HG02588 (cell line): ENCODE measurements around the gene TMEM87A.
"Not testable (repeated sequence)": the region's sequence is repeated elsewhere in the genome, so short reads cannot be mapped to it uniquely, and the experiment has no call there.

Experiments
- ATAC-seq: cut with Tn5 transposase; IDR thresholded peaks from one replicate; pipeline ENCODE4 v1.9.1; 2021; ENCODE audit warnings: mild to moderate bottlenecking, moderate library complexity; ENCODE audit not compliant: unreplicated experiment

Gene TMEM87A, protein sequence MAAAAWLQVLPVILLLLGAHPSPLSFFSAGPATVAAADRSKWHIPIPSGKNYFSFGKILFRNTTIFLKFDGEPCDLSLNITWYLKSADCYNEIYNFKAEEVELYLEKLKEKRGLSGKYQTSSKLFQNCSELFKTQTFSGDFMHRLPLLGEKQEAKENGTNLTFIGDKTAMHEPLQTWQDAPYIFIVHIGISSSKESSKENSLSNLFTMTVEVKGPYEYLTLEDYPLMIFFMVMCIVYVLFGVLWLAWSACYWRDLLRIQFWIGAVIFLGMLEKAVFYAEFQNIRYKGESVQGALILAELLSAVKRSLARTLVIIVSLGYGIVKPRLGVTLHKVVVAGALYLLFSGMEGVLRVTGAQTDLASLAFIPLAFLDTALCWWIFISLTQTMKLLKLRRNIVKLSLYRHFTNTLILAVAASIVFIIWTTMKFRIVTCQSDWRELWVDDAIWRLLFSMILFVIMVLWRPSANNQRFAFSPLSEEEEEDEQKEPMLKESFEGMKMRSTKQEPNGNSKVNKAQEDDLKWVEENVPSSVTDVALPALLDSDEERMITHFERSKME

DNA sequence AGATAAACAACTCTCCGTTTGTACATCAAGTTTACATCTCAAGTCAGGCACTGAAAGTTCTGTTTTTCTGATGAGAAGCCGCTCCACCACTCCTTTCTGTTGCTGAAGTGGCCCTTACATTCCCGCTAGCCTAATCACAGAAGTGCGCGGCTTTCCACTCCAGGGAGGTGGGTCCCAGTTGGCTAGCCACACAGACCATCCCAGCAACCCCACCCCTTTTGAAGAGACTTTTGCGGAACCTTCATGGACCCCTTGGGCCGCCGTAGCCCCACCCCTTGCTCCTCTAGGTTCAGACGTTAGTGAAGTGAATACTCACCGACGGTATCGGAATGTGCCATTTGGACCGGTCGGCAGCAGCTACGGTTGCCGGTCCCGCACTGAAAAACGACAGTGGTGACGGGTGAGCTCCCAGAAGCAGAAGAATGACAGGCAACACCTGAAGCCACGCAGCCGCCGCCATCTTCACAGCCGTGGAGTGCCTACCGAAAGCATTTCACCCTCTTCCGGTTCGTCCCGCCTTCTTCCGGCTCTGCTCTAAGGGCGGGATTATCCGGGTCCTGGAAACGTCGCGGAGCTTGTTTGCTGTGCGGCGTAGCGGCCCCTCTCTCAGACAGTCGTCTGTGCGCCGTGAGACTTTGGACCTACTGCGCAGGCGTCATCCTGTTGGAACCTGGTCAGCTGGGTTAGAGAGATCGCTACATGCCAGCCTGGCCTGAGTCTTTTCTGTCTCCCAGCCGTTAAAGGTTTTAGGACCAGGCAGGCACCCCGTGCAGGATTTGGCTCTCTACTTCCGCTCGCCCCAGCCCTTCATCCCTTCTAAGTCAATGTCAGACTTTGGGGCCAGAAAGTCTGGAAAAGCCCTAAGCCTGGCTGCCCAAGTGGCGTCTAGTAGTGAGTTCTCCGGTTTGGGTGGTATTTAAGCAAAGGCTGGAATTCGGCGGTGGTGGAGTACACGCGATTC lies at the start of gene TMEM87A, which contains the start of gene GANC:
TSS of gene TMEM87A (minus strand) at position 495 of the 961 bp plus-strand sequence. CDS start at position 460, 35 bp downstream.
TSS of gene GANC (plus strand) at position 263 of the 961 bp plus-strand sequence. CDS start 1,281 bp downstream, outside the sequence.
- ATAC-seq = peak; percentile 92

DNA sequence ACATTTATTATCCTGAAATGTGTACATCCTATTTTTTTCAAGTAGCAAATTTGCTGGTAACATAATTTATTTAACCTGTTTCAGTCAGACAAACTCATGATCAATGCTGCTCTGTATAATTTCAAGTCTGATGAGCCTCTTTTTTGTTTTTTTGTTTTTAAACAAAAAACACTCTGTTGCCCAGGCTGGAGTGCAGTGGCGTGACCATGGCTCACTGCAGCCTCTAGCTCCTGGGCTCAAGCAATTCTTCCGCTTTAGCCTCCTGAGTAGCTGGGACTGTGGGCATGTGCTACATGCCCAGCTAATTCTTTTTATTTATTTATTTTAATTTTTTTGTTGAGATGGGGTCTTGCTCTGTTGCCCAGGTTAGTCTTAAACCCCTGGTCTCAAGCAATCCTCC lies 46.0 kb upstream of the TMEM87A start:
- ATAC-seq = no peak

DNA sequence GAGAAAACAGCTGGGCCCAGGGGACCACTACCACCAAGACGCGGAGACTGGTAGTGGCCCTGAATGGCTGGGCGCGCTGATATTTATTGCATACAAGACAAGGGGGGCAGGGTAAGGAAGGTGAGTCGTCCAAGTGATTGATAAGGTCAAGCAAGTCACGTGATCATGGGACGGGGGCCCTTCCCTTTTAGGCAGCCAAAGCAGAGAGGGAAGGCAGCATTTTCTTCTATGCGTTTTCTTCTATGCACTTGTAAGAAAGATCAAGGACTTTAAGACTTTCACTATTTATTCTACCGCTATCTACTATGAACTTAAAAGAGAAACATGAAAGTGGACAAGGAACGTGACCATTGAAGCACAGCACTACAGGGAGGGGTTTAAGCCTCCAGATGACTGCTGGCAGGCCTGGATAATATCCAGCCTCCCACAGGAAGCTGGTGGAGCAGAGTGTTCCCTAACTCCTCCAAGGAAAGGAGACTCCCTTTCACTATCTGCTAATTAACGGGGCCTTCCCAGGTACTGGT lies 43.1 kb upstream of the TMEM87A start:
- ATAC-seq = not testable (repeated sequence)

DNA sequence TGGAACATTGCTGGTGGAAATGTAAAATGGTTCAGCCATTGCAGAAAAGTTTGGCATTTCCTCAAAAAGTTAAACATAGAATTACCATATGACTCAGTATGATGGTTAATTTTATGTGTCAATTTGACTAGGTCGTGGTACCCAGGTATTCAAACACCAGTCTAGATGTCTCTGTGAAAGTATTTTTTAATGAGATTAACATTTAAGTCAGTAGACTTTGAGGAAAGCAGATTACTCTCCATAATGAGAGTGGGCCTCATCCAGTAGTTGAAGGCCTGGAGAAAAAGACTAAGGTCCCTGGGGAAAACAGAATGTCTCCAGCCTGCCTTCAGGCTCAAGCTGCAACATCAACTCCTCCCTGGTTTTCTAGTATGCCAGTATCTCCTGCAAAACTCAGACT lies 42.3 kb upstream of the TMEM87A start:
- no peak for ATAC-seq

DNA sequence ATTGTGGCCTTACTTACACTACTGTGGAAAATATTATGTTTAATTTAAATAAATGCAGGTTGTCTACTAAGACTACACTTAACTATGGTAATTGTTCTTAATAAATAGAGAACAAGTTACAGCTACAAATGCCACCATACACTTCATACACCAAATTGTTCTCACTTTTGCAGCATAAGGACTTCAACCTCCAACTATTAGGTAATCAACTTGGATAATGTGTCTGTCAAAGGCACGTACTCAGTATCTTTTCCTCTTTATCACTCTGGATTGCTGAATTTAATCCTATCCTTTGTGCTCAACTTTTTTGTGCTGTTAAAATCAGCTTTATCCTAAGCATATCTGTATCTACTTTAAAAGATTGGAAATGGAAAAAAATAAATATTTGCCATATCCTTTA lies 41.6 kb upstream of the TMEM87A start:
- ATAC-seq = no peak

DNA sequence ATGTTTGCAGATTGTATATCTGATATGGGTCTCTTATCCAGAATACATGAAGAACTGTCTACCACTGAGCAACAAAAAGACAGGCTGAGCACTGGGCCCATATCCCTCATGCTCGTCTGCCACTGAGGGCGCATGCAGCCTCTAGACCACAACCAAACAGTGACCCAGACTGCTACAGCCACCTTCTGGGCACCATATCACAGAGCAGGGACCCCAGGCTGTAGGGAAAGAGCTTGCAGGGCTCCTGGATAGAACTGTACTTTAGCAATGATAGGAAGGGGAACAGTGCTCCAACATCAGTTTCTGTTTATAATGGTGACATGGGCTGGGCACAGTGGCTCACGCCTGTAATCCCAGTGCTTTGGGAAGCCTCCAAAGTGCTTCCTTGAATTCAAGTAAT lies 40.2 kb upstream of the TMEM87A start:
- no peak for ATAC-seq

DNA sequence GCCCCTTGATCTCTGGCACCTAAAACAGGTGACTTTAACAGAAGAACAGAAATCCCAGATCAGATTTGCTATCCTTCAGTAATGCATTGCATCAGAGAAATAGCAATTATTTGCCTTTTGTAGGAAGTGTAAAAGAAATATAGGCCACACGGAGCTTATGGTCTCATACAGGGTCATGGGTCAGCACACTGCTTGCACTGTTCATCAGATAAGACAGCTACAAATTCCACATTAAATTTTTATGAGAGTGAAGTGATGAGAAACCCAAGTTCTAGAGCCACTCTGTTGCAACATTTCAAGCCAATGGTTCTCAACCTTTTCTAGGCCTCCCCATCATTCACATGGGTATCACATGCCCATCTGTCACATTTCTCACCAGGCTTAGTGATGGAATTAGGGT lies 33.4 kb upstream of the TMEM87A start:
- no peak for ATAC-seq

DNA sequence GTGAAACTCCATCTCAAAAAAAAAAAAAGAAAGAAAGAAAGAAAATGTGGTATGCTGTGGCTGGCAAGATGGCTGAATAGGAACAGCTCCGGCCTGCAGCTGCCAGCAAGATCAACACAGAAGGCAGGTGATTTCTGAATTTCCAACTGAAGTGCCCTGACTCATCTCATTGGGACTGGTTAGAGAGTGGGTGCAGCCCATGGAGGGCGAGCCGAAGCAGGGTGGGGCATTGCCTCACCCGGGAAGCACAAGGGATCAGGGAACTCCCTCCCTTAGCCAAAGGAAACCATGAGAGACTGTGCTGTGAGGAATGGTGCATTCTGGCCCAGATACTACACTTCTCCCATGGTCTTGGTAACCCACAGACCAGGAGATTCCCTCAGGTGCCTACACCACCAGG lies 27.8 kb upstream of the TMEM87A start:
- ATAC-seq = not testable (repeated sequence)

DNA sequence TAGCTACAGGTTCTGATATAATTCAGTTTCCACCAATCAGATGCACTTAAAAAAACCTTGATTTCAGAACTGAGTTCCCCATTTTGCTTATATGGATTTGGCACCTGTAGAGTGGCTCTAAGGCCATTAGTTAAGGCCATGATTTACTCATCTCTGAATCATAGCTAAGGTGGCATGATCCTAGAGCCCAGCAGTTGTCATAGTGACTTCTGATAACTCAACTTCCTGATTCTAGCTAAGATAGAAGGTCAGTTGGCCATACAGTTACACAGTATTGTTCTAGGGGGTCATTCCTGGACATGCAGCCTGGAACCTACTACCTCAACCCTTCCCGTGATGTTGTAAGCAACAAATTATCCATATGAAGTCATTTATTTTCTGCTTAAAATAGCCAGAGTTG lies 15.9 kb upstream of the TMEM87A start:
- no peak for ATAC-seq

DNA sequence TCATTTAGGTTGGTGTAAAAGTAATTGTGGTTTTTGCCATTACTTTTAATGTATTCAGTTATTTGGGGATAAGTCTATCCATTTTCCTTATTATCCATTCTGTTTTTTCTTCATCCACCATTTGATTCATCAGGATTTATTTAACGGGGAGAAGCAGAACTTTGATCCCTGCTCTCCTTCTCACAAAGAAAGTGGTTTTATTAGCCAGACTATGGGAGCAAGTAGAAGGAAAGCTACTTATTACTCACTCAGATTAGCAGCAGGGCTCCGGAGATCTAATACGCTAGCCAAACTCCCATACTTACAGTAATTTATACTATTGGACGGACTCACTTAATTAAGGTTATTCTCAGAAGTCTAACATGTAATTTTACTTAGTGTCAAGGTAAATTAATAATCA lies 14.7 kb upstream of the TMEM87A start:
- ATAC-seq = no peak

DNA sequence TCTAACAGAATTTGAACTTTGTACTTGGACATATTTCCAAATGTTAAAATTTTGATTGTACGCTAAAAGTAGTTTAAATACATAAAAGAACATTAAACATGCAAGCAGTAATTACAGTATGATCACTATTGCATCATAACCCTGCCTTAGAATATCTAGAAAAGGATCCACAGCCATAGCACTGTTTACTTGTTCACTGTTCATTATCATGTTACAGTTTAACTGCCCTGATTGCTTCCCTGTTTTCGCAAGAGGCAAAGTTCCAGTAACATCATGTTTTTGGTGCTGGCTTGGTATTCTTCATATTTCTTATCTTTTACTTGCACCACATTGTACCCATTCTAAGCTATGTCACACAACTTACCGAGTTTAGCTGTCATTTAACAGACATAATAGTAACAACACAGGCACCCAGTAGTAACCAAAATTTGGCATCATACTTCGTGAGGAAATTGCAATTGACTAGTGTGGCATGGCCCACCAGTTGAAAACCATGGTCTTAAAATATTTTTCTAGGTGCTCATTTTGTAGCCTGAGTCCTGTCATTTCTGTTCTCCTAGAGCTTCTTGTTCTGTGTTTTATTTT lies 13.3 kb upstream of the TMEM87A start:
- no peak for ATAC-seq

DNA sequence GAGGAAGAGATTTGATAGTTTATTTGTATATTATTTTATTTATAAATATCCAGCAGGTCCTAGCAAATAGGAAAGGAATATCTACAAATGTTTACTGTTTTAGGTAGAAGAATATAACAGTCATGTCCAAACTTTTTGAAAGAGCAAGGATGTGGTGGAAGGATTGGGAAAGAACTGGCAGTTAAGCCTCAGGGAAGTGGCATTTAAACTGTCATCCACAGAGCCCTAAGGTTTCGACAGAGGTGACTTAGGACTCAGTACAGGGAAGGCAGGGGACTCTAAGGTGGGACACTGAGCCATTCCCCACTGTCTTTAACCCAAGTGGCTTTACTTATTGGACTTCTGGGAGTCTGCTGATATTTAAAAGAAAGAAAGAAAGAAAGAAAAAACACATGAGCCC lies 11.8 kb upstream of the TMEM87A start:
- ATAC-seq = no peak

DNA sequence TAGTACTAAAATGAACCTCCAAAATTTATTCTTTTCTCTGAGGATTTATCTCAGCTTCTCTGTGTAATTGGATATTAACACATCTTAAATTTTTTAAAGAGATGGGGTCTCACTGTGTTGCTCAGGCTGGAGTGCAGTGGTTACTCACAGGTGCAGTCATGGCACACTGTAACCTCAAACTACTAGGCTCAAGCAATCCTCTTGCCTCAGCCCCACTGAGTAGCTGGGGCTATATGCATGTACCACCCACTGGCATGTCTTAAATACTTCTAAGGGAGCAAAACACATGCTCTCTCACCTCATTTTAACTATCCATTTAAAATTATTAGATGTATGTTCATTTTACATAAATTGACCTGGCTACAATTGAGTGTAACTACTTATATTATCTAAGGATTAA lies 11.3 kb upstream of the TMEM87A start:
- no peak for ATAC-seq

DNA sequence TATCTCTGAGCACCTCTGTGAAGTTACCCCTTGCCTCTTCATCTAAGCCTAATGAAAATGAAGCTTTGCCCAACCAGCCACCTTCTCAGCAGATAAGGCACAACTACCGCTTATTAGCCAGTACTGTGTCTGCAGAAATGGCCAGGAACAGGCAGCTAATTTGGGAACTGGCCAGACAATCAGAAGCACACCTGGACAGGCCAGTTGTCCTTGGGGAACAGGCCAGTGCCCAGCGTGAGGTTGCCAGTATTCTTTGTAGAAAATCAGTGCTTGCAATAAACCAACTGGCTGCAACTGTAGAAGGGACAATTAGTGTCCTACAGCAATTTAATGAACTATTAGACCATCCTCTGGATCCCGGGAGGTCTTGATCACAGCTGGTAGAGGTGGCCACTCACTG lies 10.4 kb upstream of the TMEM87A start:
- ATAC-seq = no peak

DNA sequence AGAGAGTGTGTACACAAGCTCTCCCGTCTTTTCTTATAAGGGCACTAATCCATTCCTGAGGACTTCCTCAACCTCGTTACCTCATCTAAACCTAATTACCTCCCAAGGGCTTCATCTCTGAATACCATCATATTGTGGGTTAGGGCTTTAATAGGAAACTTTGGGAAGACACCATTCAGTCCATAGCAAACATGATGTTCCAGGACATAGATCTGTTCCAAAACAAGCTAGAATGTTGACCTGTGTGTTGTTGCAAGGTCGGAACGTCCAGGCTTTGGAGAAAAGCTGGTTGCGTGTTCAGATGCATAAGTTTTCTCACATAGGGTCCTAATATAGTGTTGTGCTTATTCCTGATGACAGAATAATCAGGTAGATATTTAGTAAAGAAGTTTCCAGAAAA lies 9.7 kb upstream of the TMEM87A start:
- no peak for ATAC-seq

DNA sequence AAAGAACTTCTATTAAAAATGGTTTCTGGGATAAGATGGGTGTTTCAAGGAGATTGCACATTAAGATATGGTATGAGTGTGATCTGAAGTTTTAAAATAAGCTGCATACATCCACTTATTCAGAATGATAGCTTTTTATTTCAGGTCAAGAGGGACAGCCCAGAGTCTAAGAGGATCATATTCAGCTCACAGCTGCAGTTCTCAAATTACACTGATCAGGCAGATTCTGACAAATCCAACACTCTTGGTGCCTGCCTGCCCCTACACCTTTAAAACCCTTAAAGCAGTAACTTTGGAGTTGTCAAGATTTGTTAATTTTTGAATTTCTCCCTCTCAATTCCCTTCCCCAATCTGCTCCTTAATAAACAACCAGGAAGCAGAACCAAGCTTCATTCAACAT lies 9.1 kb upstream of the TMEM87A start:
- ATAC-seq = no peak

DNA sequence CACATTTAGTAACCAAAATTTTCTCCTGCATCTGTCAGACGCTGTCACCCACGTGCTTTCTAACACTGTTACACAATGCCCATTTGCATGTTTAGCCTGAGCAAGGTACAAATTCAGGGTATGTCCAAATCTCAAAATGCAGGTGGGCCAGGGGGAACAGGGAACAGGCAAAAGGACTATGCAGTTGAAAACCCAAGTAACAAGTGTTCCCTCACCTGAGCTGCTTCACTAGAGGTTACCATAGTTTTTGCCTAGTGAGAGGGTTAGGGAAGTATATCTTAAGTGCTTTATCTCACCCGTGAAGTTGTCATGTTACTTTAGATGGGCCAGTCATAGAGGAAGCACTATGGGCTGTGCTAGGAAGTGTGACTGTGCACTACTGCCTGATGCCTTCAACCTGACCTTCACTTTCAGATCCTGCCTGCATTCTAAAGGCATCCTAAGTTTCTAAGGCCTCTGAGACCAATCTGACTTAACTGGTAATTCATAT lies 6.0 kb upstream of the TMEM87A start:
- peak; percentile 54 for ATAC-seq

DNA sequence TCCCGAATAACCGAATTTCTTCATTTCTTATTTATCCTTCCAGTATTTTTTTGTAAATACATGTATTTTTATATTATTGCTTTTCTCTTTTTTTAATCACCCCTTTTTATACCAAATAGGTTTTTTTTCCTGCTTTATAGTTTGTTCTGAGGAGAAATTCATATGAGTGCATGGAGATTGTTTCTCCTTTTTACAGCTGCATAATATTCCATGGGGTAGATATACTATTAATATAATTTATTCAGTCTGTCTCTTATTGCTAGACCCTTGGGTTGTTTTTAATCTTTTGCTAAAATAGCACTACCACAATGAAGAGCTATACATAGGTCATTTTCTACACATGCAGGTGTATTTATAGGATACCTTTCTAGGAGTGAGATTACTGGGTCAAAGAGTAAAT lies 3.5 kb upstream of the TMEM87A start:
- no peak for ATAC-seq

DNA sequence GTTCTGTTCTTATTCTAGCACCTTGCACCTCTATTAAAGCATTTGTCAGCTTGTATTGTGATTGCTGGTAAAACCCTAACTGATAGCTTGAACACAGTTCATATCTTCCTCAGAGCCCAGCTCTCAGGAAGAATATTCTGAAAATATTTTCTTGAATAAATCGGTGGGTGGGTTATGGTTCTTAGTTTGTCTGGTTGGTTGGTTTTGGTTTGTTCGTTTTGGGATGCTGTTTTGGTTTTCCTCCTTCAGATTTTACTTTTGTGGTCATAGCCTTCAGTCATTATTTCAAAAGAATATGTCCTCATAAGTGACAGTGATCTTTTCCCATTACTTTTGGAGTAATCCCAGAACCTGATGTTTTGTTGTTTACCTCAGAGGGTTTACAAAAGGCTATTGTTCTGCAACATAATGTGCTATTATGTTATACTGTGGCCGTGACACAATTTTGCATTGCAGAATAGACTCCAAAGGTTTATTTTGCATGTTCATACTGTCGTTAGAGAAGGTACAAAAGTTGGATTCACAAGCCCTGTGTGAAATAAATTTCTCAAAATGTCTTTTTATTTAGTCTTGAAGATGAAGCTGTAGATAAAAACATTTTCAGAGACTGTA lies 2.7 kb upstream of the TMEM87A start:
- ATAC-seq = no peak

DNA sequence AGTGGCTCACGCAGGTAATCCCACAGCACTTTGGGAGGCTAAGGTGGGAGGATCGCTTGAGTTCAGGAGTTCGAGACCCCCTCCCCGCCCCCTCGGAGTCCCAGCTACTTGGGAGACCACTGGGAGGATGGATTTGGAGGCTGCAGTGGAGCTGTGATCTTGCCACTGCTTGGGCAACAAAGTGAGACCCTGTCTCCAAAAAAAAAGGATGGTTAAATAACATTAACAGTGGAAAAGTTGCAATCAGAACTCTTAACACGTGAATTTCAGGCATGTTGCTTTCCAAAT lies 1.4 kb upstream of the TMEM87A start:
- ATAC-seq = no peak
